ENCODE data around the gene RRP12.

The RRP12 gene

GRCh38 chr10:97444212-97444611 is 43.1 kb upstream of the RRP12 start:
- peaks cover 0 to 32% (median 22%) of the 10 kb centered on the region in 4 donors for H3K4me1 ChIP-seq

GRCh38 chr10:97442277-97442676 is 41.1 kb upstream of the RRP12 start:
- no peak for DNase-seq
- no peak overlapping the region for H3K4me3 ChIP-seq
- H3K36me3 ChIP-seq, result peaks cover 38 to 56% (median 40%) of the 10 kb centered on the region in 3 donors
- no peak overlapping the region for H3K27ac ChIP-seq
- H3K4me1 ChIP-seq, result peaks cover 0 to 19% (median 14%) of the 10 kb centered on the region in 4 donors
- intact Hi-C loops (cut with DNase I; ENCODE audit: low total_unique reads), result no loop called here
- TF ChIP-seq CTCF (IDR thresholded peaks at IDR 0.05), result no peak
- no peaks in the 10 kb centered on the region for H3K9me3 ChIP-seq
- no peaks in the 10 kb centered on the region for H3K27me3 ChIP-seq

More at GRCh38 chr10:97444212-97444611, 43.1 kb upstream of the RRP12 start:
- Histone ChIP-seq H3K27me3 (no peaks in the 10 kb centered on the region), H3K9me3 (no peaks in the 10 kb centered on the region), H3K4me3 (peak overlapping the region in 1 of 2 donors; percentile 74), H3K36me3 (peaks cover 22 to 37% (median 24%) of the 10 kb centered on the region in 3 donors), H3K27ac (no peak overlapping the region)
- TF ChIP-seq CTCF (IDR thresholded peaks at IDR 0.05), result no peak
- DNase-seq, result no peak
- intact Hi-C loops (cut with DNase I; ENCODE audit: low total_unique reads), result no loop called here

GRCh38 chr10:97435211-97435610 is 34.1 kb upstream of the RRP12 start:
- DNase-seq, result no peak
- no peak for TF ChIP-seq CTCF (IDR thresholded peaks at IDR 0.05)
- Histone ChIP-seq H3K4me3 (no peak overlapping the region), H3K9me3 (no peaks in the 10 kb centered on the region), H3K27ac (no peak overlapping the region), H3K36me3 (peaks cover 80 to 91% (median 86%) of the 10 kb centered on the region in 3 donors), H3K27me3 (no peaks in the 10 kb centered on the region), H3K4me1 (no peaks in the 10 kb centered on the region)
- intact Hi-C loops (cut with DNase I; ENCODE audit: low total_unique reads), result no loop called here

- DNase-seq, result no peak
- intact Hi-C loops (cut with DNase I; ENCODE audit: low total_unique reads), result no loop called here
- no peak overlapping the region for H3K27ac ChIP-seq
- peaks cover 75 to 89% (median 84%) of the 10 kb centered on the region in 3 donors for H3K36me3 ChIP-seq
- no peaks in the 10 kb centered on the region for H3K27me3 ChIP-seq
- no peaks in the 10 kb centered on the region for H3K9me3 ChIP-seq
- no peak overlapping the region for H3K4me3 ChIP-seq
- H3K4me1 ChIP-seq, result no peaks in the 10 kb centered on the region
- no peak for TF ChIP-seq CTCF (IDR thresholded peaks at IDR 0.05)
Observed at GRCh38 chr10:97434557-97434956, 33.4 kb upstream of the RRP12 start.

GRCh38 chr10:97434055-97434454 is 32.9 kb upstream of the RRP12 start:
- Histone ChIP-seq H3K9me3 (no peaks in the 10 kb centered on the region), H3K27me3 (no peaks in the 10 kb centered on the region), H3K4me1 (no peaks in the 10 kb centered on the region), H3K36me3 (peaks cover 70 to 89% (median 79%) of the 10 kb centered on the region in 3 donors), H3K27ac (no peak overlapping the region), H3K4me3 (no peak overlapping the region)
- no peak for DNase-seq
- TF ChIP-seq CTCF (IDR thresholded peaks at IDR 0.05), result no peak
- intact Hi-C loops (cut with DNase I; ENCODE audit: low total_unique reads), result no loop called here

- no peaks in the 10 kb centered on the region for H3K27me3 ChIP-seq
- no peak overlapping the region for H3K27ac ChIP-seq
- DNase-seq, result no peak
- intact Hi-C loops (cut with DNase I; ENCODE audit: low total_unique reads), result no loop called here
- peaks cover 0 to 31% (median 26%) of the 10 kb centered on the region in 4 donors for H3K4me1 ChIP-seq
- TF ChIP-seq CTCF (IDR thresholded peaks at IDR 0.05), result no peak
- H3K9me3 ChIP-seq, result no peaks in the 10 kb centered on the region
- no peak overlapping the region for H3K4me3 ChIP-seq
- peaks cover 21 to 35% (median 29%) of the 10 kb centered on the region in 3 donors for H3K36me3 ChIP-seq
Observed at GRCh38 chr10:97428572-97428981, 27.4 kb upstream of the RRP12 start.

All from tibial artery (tissue), 4 donors.